VCaP (cell line): Measurements from ENCODE around the gene GXYLT2.

Source experiments
- H3K27ac ChIP-seq: fragments of 450-650 bp; 2 replicates; pipeline ENCODE4 v1.5.1; 2017
- TF ChIP-seq, protein P1 (sequence below): fragments of 450-650 bp; conservative IDR thresholded peaks from 2 replicates; pipeline ENCODE4 v1.5.1; 2017; ENCODE audit warnings: mild to moderate bottlenecking, moderate library complexity

Gene GXYLT2

DNA sequence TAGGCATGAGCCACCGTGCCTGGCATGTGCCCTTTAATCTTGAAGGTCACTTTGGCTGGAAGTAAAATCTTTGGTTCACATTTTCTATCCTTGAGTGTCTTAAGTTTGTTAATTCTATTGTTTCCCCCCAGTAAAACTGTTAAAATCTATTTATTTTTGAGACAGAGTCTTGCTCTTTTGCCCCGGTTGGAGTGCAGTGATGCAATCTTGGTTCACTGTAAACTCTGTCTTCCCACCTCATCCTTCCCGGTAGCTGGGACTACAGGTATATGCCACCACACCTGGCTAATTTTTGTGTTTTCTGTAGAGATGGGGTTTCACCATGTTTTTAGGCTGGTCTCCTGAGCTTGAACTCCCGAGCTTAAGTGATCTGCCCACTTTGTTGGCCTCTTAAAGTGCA lies 116.5 kb downstream of the GXYLT2 start:
- H3K27ac ChIP-seq = no peak overlapping the region
- TF ChIP-seq, protein P1, sequence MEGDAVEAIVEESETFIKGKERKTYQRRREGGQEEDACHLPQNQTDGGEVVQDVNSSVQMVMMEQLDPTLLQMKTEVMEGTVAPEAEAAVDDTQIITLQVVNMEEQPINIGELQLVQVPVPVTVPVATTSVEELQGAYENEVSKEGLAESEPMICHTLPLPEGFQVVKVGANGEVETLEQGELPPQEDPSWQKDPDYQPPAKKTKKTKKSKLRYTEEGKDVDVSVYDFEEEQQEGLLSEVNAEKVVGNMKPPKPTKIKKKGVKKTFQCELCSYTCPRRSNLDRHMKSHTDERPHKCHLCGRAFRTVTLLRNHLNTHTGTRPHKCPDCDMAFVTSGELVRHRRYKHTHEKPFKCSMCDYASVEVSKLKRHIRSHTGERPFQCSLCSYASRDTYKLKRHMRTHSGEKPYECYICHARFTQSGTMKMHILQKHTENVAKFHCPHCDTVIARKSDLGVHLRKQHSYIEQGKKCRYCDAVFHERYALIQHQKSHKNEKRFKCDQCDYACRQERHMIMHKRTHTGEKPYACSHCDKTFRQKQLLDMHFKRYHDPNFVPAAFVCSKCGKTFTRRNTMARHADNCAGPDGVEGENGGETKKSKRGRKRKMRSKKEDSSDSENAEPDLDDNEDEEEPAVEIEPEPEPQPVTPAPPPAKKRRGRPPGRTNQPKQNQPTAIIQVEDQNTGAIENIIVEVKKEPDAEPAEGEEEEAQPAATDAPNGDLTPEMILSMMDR = no peak

DNA sequence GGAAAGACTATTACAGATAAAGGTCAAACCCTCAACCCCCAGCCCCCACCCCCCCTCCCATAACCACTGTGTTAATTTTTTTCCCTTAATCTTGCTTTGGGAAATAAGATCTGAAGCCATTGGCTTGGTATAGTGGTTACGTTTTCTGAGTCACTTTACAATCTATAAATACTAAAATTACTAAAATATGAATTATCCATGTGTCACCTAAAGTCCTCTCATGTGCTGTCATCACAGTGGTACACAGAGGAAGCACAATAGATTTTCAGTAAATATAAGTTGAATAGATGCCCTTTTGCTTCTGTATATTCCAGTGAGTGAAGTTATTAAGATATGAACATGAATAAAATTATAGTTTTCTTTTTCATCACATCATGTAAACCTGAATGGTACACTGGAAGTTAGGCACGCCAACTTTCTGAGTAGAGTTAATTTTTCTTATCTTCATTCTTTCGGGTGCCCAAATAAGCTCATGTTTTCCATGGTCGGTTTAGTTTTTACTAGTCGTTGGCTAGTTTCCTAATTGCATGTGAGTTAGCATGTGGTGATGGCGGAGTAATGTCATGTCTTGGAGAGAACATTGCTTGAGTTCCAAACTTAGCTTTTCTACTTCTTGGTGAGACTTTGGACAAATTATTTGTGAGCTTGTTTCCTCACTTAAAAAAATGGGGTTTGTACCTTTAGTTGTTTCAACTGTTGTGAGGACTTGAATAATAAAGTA lies 120.3 kb downstream of the GXYLT2 start:
- no peak overlapping the region for H3K27ac ChIP-seq
- TF ChIP-seq, protein P1 = no peak

DNA sequence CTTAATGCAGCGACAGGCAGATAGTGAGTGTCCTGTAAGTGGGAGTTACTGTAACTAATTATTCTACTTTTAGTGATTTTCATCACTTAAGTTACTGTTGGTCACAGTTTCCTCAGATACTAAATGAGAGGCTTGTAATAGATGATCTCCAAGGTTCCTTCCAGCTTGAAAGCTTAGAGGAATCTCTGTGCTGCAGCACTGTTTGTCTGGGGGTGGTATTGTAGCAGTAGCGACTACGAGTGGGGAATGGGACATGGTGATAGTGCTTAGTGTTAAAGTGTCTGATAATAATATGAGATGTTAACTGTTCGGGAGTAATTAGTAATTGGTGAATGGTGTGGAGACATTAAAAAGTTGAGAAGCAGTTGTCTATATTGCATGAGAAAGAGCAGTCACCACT lies 121.2 kb downstream of the GXYLT2 start:
- no peak overlapping the region for H3K27ac ChIP-seq
- TF ChIP-seq, protein P1 = no peak

DNA sequence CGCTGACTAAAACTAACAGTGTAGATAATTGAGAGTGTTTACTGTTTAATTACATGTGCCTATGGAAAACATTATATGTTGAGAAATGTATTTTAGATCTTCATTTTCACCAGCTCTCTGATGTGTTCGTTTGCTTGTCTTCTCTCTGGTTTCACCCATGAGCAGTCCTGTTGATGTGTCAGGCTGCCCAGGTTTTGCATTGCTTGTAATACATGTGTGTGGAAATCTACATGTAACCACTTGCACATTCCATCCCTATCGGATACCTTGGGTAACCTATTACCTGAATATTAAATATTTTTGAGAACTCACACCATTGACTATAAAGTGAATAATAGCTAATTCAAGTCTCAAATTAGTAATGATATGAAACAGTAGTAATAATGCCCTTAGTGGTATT lies 121.9 kb downstream of the GXYLT2 start:
- H3K27ac ChIP-seq = no peak overlapping the region
- TF ChIP-seq, protein P1 = no peak

DNA sequence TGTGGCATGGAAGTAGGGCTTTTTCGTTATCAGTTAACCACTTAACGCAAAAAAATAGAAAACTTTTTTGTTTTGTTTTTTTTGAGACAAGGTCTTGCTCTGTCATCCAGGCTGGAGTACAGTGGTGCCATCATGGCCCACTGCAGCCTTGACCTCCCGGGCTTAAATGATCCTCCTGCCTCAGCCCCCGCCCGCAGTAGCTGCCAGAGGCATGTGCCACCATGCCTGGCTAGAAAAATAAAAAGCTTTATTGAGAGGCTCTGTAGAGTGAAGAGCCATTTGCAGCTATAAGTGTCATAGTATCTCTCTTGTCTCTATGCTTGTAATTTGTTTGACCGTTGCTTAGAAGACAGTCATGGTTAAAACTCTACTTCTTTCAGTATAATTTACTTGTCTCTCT lies 122.3 kb downstream of the GXYLT2 start:
- no peak overlapping the region for H3K27ac ChIP-seq
- TF ChIP-seq, protein P1 = no peak

DNA sequence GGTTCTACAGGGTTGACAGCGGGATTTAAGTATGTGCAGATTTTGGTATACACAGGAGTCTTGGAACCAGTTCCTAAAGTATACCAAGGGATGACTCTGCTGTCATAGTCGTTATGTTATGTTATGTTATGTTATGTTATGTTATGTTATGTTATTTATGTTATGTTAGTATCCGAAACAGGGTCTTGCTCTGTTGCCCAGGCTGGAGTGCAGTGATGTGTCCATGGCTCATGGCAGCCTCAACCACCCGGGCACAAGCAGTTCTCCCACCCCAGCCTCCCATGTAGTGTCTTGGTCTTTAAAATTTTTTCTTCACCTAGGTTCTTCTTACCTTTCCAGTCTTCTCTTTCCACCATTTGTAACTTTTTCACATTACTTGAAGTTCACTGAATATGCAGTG lies 130.5 kb downstream of the GXYLT2 start:
- H3K27ac ChIP-seq = no peak overlapping the region
- TF ChIP-seq, protein P1 = no peak

DNA sequence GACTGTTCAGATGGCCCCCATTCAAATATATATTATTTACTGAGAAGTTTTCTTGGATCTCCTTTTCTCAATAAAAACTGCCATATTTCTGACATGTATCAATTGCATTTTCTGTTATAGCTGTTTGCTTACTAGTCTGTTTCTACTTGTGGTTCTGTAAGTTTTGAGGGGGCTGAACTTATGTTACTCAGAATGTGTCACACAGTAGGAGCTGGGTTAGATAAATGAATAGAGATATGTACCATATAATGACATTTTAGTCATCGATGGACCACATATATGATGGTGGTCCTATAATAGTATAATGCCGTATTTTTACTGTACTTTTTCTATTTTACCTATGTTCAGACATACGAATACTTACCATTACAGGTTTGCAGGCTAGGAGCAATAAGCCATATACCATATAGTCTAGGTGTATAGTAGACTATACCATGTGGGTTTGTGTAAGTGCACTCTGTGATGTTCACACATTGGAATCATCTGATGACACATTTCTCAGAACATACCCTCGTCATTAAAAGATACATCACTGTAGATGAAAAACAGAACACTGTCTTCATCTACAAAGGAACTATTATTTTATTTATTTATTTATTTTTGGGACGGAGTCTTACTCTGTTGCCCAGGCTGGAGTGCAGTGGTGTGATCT lies 131.1 kb downstream of the GXYLT2 start:
- TF ChIP-seq, protein P1 = no peak
- no peak overlapping the region for H3K27ac ChIP-seq
